Kidney capillary endothelial cell (primary cell): ENCODE data around the gene GJC2.
A peak's percentile ranks its signal among the peaks of the same experiment; 100 is the strongest.
"Not testable (repeated sequence)": the region's sequence is repeated elsewhere in the genome, so short reads cannot be mapped to it uniquely, and the experiment has no call there.

Source experiments
- DNase-seq: peaks from one replicate; pipeline ENCODE4 v3.0.0-alpha.2; 2018; ENCODE audit warnings: low spot score

GJC2 gene

DNA sequence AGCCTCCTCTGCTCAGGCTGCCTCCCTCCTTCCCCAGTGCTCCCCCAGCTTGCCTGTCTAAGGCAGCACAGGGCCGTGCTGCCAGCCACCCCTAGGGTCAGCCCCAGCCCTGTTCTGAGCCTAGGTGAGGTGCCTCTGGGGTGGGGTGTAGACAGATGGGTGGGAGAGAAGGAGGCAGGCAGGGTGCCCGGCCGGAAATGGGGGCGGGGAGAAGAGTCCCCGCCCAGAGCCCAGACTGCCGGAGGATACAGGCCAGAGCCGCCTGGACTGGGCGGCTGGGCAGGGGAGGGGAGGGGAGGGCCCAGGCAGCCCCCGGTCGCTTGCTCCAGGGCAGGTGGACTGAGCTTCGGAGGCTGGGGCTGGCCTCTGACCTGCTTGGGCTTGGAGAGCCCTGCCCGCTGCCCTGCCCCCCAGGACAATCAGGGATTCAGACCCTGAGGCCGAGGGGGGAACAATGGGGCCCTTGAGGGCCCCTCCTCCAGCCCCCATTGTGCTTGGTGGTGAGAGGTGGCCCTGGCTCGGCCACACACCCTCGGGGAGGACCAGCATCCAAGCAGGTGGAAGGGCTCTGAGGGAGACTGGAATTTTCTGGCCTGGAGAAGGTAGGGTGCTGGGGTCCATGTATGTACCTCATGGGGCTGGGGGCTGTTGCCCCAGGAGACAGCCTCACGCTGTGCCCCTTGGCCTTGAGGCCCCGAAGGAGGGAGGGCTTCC is at the start of gene GJC2:
Gene GJC2 (plus strand): TSS at position 525 of the 714 bp plus-strand sequence. CDS start 7,829 bp downstream, outside the sequence.
- DNase-seq = no peak

DNA sequence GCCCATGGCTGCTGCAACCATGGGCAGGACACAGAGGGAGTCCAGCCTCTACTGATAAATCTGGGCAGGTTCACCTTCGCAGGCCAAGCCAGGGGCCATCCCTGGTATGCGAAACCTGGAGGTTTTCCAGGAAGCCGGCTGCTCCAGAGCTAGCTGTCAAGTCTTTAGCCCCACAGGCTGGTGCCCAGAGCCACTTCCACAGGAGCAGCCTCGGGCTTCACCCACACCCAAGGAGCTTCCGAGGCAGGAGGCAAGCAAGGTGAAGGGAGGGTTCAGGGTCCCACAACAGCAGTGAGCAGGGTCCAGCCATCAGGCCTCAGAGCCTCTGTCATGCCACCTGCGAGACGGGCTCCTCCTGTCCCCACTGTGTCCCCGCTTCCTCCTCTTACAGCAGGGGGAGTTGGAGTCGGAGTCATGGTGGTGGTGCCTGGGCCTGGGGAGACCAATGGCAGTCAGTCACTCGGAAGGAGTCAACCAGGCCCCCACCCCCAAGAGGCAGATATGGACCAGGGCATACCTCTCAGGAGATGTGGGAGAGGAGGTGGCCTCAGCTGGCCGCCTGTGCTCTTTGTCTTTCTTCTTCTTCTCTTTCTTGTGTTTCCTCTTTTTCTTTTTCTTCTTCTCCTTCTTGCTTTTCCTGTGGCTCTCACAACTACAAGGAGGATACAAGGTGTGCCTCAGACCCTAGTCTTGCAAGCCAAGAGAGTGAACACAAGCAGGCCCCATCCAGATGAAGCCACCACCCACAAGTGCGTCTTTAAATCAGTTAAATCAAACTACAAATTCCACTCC is 48.7 kb upstream of the GJC2 start:
- no peak for DNase-seq

DNA sequence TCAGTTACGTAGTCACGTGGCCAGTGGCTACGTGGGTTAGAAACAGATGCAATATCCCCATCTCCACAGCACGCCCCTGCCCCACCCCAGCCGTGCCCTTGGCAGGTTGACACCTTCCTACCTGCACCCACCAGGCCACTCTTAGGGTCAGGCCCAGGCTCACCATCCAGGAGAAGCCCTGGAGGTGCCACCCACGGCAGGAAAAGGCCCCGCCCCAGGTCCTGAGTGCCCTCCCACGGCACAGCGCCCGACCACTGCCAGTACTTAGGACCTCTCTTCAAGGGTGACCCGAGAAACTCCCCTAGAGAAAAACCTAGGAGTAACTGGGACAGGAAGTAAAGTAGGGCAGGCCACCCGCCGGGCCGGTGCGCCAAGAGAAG is 48.1 kb upstream of the GJC2 start:
- no peak for DNase-seq

DNA sequence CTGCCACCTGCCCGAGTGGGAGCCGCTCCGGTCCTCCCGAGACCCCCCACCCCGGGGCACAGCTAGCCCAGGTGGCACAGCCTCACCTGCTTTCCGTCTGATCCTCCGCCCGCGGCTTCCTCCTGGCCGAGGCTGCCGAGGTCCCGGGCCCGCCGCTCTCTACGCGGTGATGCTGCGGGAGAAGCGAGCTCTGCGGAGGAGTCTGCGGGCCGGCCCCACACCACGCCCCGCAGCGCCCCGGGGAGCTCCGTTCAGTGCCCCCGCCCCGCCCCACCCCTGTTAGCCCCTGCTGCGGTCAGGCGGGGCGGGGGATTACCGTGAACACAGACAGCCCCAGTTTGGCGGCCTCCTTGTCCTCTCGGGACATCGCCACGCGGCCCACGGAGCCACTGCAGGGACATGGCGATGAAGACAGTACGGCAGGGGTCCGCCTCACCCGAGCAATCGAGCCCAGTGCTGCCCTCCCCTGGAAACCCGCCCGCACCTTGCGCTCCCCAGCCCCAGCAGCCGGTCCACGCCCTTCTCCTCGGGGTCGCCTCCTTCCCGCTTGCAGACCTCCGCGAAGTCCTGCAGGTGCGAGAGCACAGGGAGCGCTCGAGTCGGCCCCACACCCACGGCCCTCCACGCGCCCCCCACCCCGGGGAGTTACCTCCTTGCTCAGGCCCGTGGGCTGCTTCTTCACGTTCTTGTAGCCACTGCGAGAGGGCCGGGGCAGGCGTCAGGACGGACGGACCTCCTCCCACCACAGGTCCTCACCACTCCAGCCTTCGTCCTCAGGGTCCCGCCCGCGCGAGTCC is 47.5 kb upstream of the GJC2 start:
- no peak for DNase-seq

DNA sequence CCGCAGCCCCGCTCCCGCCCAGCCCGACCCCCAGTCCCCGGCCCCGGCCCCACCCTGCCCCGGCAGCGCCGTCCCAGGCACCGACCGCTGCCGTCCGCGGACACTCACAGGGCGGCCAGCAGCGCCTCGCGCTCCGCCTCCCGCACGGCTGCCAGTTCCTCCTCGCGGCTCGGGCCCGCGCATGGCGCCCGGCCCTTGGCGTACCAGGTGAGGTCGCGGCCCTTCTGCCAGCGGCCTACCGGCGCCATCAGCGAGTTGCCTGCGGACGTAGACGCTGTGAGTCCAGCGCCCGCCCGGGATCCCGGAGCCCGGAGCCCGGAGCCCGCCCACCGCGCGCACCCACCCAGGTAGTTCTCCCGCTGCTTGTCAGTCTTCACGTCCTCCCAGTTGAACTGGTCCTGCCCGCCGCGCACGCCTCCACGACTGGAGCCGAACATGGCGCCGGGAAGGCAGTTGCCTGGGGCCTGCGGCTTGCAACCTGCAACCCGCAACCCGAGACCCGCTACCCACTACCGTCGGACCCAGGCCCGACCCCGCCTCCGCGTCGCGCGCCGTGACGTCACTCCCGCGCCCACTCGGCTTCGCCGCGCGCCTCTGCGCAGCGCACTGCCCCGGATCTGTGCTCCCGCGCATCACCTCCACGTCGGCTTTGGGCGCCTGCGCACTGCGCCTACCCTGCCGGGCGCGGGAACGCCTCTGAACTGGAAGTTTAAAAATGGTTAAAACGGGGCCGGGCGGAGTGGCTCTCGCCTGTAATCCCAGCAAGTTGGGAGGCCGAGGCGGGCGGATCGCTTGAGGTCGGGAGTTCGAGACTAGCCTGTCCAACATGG is 46.7 kb upstream of the GJC2 start, which contains the start of gene C1orf35:
Gene C1orf35 (minus strand): TSS at position 535 of the 830 bp plus-strand sequence. CDS start 98 bp downstream, at position 437.
- peak; percentile 90 for DNase-seq

DNA sequence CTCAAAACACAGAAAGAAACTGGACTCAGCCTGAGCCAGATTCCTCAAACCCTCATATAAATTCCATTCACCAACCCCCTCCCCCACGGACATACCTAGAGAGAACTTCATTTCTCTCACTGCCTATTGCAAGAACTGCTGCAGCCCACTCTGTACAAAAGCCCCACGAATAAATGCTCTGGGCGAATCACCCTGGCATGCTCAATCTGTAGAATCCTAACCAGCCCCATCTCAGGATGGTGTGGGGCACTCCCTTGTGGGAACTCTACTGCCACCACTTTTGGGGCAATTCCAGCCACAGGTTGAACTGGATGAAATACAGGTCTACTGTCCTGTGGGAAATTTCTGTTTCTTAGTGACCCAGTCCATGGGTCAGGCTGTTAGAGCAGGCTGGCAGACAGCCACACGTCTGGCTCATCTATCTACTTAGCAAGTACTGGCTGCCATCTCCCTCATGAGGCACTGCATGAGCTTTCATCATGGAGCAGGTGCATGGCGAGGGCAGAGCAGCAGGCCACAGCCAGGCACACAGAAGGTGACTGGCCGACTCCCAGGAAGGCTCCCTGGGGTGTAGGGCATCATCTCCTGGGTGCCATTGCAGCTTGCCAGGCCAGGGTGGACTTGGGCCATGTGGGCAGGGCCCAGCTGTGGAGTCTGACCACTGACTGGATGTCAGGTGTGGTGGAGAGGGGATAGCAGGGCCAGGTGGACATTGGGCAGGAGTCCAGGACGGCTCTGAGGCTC is 45.0 kb upstream of the GJC2 start:
- DNase-seq = no peak

DNA sequence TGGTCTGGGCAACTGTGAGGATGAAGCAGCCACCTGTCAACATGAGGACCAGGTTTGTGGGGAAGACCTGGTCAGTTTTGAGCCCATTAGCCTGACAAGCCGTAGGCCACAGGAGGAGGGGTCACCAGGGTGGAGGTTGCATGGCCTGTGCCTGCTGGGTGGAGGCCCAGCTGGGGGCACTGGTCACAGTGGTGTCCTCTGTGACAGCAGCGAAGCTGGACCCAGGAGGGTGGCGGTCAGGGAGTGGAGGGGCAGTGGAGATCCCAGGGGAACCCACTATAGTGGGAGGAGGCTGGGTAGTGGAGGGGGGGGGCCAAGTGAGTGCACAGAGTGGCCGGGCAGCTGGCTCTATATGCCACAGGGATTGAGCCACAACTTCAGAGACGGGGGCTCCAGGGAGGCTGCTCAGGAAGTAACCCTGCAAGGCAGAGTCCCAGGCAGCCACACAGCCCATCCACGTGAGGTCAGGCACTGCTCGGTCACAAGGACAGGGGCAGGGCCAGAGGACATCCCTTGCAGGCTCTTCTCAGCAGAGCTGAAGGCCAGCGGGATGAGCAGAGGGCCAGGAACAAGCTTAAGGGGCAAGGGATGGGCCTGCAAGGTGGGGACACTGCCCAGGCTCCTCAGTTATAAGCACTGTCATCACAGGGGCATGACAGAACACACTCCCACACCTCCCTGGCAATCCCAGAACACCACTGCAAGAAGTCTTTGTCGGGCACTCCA is 44.3 kb upstream of the GJC2 start:
- no peak for DNase-seq

DNA sequence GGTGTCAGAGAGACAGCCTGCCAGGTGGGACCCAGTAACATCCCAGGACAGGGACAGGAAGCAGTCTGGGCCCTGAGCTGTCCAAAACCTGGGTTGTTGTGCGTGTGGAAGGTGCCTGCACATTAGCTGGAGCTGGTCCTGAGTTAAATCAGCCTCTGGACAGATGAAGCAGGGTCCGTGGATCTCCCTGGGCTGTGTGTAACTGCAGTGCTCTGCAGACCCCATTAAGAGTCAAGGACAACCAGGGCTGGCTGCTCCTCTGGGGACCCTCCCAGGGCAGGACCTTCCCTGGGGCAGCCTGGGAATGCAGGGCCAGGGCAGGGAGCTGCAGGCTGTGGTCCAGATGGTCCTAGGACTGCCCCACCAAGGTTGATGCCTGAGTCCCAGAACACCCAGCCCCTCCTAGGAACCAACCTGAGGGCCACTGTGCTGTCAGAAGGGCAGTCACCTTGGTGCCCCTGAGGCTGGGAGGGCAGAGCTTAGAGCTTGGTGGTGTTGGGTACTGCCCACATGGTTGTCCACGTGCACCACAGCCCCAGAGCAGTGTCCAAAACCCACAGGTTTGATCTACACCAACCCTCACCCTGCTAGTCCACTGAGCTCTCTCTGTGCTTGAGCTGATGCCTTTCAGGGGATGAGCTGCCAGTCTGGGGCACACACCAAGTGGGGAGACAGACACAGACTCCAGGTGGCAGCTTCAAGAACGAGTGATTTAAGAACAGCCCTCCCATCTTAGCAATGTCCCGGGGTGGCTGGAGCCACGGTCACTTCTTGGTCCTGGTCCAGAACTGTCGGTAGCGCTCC is 43.5 kb upstream of the GJC2 start:
- no peak for DNase-seq

DNA sequence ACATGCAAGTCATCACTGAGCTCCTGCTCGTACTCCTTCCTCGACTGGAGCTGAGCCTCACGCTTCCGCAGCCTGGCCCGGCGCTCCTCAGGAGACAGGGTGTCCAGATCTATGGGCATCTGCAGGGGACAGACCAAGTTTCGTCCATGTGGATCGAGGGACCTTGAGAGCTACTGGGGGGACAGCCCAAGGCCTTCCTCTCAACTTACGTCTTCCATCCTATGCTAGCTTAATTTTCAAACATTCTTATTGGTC is 43.0 kb upstream of the GJC2 start:
- DNase-seq = no peak

DNA sequence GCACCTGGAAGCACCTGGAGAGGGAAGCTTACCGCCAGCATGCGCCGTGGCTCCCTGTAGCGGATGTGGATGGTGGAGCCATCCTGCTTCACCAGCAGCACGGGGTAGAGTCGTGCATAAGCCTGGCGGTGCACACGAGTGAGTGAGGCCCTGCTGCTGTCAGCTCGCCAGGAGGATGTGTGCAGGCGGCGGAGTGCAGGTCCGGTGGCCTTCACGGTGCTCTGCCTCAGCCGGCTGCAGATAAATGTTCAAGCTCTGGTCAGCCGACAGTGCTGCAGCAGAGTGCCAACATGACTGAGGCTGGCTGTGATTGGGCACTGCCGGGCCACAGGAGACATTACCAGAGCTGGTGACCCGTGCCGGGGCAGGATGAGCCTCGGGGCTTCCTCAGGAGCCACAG is 42.1 kb upstream of the GJC2 start:
- no peak for DNase-seq

DNA sequence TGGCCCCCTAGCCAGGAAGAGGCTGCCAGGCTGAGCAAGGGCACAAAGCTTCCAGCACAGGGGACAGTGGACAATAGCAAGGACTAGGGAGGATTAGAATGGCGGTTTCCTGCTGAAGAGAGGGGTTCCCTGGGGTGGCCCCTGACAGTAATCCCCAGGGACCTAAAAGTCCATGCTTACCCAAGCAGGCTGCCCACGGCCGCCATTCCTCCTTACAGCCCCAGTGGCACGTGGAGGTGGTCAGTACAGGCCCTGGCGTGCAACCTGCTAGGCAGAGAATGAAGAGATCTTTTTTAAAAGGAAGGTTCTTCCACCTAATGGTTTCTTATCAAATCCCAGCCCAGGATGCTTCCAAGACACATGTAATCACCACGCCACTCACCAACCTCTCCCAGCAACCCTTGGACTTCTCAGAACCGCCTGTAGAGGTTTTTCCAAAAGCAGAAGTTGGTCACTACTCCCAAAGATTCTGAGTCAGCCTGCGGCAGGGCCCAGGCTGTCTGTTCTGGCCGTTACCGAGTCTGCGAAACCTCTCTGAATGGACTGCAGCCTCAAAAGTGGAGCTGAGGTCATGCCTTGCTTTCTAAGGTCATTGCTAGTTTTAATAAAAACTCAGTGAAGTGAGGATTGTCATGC is 41.6 kb upstream of the GJC2 start:
- DNase-seq = no peak

DNA sequence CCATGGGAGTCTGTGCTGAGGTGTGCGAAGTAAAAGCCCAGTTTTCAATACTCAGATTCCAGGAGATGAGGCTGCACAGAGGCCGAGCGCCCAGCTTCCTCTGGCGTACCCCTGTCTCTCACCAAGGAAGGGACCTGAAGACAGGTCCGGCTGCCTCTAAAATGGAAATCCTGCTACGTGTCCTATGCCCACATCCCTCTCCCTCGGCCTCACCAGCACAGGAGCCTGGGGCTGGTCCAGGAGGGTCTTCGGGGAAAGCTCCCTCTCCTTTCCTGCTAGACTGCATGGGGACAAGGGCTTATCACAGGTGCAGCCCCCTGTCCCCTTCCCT is 41.0 kb upstream of the GJC2 start:
- no peak for DNase-seq

DNA sequence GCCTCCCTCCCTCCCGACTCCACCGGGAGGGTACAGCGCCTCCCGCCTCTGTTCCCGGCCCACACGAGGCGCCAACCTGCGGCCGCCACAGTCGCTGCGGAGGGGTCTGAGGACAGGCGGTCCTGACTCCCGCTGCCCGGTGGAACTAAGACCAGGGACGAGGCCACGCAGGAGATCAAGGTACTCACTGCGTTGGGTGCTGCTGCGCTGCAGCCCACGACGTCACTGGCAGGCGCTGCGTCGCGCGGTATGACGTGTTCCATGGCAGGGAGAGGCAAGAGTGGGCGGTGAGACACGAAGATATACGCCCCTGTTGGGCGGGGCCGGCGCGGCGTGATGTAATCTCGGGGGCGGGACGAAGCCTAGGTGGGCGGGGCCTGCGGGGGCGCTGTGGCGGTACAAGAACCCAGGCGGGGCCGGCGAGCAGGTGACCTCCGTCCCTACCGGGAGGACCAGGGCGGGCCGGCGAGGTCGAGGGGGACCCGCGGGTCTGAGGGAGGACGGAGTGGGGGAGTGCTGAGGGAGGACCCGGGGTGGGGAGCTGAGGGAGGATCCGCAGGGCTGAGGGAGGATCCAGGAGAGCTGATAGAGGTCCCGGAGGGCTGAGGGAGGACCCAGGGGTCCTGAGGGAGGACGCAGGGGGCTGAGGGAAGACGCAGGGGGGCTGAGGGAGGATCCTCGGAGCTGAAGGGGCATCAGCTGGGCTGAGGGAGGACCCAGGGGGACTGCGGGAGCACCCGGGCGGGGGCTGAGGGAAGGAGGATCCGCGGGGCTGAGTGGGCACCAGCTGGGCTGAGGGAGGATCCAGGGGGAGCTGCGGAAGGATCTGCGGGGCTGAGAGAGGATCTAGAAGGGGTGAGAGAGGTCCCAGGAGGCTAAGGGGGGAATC is 40.4 kb upstream of the GJC2 start, which contains the start of gene MRPL55:
Gene MRPL55 (minus strand): TSS at position 227 of the 889 bp plus-strand sequence. CDS start 1,039 bp downstream, outside the sequence.
- DNase-seq = peak; percentile 94

DNA sequence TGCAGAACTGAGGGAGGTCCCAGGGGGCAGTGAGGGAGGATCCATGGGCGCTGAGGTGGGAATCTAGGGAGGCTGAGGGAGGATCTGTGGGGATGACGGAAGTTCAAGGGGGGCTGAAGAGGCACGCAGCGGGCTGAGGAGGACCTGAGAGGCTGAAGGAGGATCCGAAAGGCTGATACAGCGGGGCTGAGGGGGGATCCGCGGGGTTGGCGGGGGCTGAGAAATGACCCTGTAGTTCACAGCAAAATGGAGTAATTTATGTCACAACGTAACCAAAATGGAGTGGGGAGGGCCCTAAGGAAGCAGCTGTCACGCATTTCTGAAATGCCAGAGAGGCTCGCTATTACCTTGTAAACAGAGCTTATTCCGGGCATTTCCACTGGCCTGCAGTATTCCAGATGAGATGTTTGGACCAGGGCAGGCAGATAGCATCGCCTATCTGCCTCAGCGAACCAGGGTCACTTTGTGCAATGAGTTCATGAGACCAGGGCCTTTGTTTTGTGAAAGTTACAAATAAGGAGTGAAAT is 39.7 kb upstream of the GJC2 start:
- DNase-seq = no peak

DNA sequence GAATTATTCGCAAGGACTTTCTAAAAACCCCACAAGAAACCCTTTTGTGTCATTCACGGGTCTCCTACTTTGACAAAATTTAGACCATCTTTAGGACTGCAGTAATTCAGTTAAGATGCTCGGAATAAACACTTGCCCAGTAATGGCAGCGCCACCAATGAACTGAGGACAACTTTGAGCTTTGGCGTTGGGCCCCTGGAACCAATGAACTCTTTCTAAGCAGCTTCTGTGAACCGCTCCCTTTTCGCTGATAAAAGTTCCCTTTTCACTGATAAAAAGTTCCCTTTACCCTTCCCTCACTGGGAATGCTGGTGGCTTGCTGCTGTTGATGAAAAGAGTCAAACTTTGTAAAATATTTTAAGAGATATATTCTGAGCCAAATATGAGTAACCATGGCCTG is 39.2 kb upstream of the GJC2 start:
- DNase-seq = no peak

DNA sequence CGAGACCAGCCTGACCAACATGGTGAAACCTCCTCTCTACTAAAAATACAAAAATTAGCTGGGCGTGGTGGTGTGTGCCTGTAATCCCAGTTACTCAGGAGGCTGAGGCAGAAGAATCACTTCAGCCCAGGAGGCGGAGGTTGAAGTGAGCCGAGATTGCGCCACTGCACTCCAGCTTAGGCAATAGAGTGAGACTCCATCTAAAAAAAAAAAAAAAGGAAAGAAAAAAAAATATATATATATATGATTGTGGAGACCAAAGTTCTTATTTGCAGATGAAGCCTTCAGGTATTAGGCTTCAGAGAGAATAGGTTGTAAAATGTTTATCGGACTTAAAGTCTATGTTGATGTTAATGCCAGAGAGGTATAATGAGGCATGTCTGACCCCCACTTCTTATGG is 38.4 kb upstream of the GJC2 start:
- DNase-seq = not testable (repeated sequence)

DNA sequence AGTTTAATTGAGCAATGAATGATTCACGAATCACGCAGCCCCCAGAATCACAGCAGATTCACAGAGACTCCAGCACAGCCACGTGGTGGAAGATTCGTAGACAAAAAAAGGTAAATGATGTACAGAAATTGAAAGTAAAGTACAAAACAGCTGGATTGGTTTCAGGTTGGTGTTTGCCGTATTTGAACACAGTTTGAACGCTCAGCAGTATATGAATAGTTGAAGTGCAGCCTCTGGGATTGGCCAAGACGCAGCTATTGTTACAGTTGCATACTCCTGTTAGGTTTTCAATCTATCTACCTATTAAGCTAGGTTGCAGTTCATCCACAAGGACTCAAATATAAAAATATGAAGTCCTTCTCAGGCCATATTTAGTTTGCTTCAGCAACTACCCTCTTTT is 37.6 kb upstream of the GJC2 start:
- DNase-seq = no peak

DNA sequence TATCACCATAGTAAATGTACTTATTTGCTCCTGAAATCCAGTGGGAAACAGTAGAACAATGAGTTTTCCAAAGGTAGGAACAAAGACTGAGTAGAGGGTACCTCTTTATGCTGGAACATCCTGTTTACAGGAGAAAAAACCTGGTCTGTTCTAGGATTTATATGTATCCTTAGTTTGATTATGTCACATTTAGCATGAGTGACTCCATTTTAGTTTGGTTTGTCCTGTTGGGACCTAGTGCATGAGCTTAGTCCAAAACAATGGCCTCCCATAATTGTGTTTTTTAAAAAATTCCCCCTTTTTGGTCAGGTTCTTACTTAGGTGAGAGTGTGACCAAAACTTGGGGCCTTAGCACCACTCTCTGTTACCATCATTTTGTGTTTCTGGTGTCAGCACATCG is 37.1 kb upstream of the GJC2 start:
- no peak for DNase-seq
